Hepatocyte (in vitro differentiated cells): Measurements from ENCODE around the gene FAM76B. TPM values are rescaled to one million over a fixed set of nuclear protein-coding genes. Genes with fewer than 3 reads are reported as not detected.
A peak's percentile ranks its signal among the peaks of the same experiment; 100 is the strongest.

Experiments
- DNase-seq: peaks from one replicate; pipeline ENCODE4 v3.0.0-alpha.2; 2016; ENCODE audit warnings: low spot score
- H2AFZ ChIP-seq: fragments of 200-600 bp; sonication (generic); 2 replicates; pipeline ENCODE4 v1.6.0; 2016; ENCODE audit warnings: antibody characterized with exemption, mild to moderate bottlenecking
- H3K27ac ChIP-seq: fragments of 200-600 bp; sonication (generic); 2 replicates; pipeline ENCODE4 v1.5.1; 2016; ENCODE audit warnings: mild to moderate bottlenecking
- H3K27me3 ChIP-seq: fragments of 200-600 bp; sonication (generic); 2 replicates; pipeline ENCODE4 v1.6.1; 2016
- H3K36me3 ChIP-seq: fragments of 200-600 bp; sonication (generic); replicated peaks from 2 replicates; pipeline ENCODE4 v1.5.1; 2016; ENCODE audit warnings: low read depth; ENCODE audit not compliant: insufficient read depth
- H3K4me1 ChIP-seq: fragments of 200-600 bp; sonication (generic); 2 replicates; pipeline ENCODE4 v1.5.1; 2016; ENCODE audit warnings: mild to moderate bottlenecking, moderate library complexity; ENCODE audit not compliant: insufficient read depth
- H3K4me2 ChIP-seq: fragments of 200-600 bp; sonication (generic); 2 replicates; pipeline ENCODE4 v1.6.0; 2016
- H3K4me3 ChIP-seq: fragments of 200-600 bp; sonication (generic); 2 replicates; pipeline ENCODE4 v1.5.1; 2016; ENCODE audit warnings: mild to moderate bottlenecking
- H3K79me2 ChIP-seq: fragments of 200-600 bp; sonication (generic); 2 replicates; pipeline ENCODE4 v1.6.0; 2017; ENCODE audit warnings: mild to moderate bottlenecking
- H3K9me2 ChIP-seq: fragments of 200-600 bp; sonication (generic); replicated peaks from 2 replicates; pipeline ENCODE4 v1.6.0; 2017; ENCODE audit warnings: mild to moderate bottlenecking; ENCODE audit not compliant: insufficient read depth
- H3K9me3 ChIP-seq: fragments of 200-600 bp; sonication (generic); 2 replicates; pipeline ENCODE4 v1.5.1; 2016; ENCODE audit warnings: low read depth, mild to moderate bottlenecking
- H4K20me1 ChIP-seq: fragments of 200-600 bp; sonication (generic); 2 replicates; pipeline ENCODE4 v1.6.0; 2016; ENCODE audit warnings: mild to moderate bottlenecking; ENCODE audit not compliant: insufficient read depth, poor library complexity, severe bottlenecking
- CTCF ChIP-seq: fragments of 200-600 bp; sonication (generic); IDR thresholded peaks from 2 replicates; pipeline ENCODE4 v1.5.1; 2016; ENCODE audit warnings: antibody characterized with exemption, mild to moderate bottlenecking; ENCODE audit not compliant: poor library complexity
- EZH2 ChIP-seq: fragments of 200-600 bp; sonication (generic); IDR thresholded peaks from 2 replicates; pipeline ENCODE4 v1.6.1; 2016; ENCODE audit warnings: antibody characterized with exemption, mild to moderate bottlenecking, borderline replicate concordance
- EZH2phosphoT487 ChIP-seq: fragments of 200-600 bp; sonication (generic); IDR thresholded peaks from one replicate; pipeline ENCODE4 v1.6.1; 2018; ENCODE audit warnings: antibody characterized with exemption, mild to moderate bottlenecking, low read depth, moderate library complexity; ENCODE audit not compliant: unreplicated experiment, severe bottlenecking
- WGBS: methylation state at CpG from one replicate; pipeline ENCODE4 v1.1.6; 2016; ENCODE audit warnings: low lambda C conversion rate; ENCODE audit errors: missing lambda C conversion rate; 5-methylcytosine and 5-hydroxymethylcytosine counted together
- polyA plus RNA-seq: library from polyadenylated mRNA; unstranded; fragments of >200 nt; fragmentation: Nextera tagmentation; extraction: Ambion mirVana; gene quantifications from 2 replicates; pipeline ENCODE4 v1.2.1, GENCODE V29; 2016
- total RNA-seq: library from RNA; depleted of rRNA; stranded (reverse); fragments of >200 nt; gene quantifications from 2 replicates; pipeline ENCODE4 v1.2.3, GENCODE V29; 2014

Gene FAM76B
- total and polyA plus RNA-seq, 2 experiments from 2014 or later = 15.6 to 32.0 TPM

GRCh38 chr11:95799546-95799945 lies 10.0 kb upstream of the FAM76B start:
- no peak for TF ChIP-seq EZH2phosphoT487
- no peak for TF ChIP-seq CTCF
- TF ChIP-seq EZH2 = no peak
- no peaks in the 10 kb centered on the region for H4K20me1 ChIP-seq
- H3K79me2 ChIP-seq = peaks cover 51% of the 10 kb centered on the region
- no peaks in the 10 kb centered on the region for H3K36me3 ChIP-seq
- DNase-seq = no peak
- no peak overlapping the region for H3K4me2 ChIP-seq
- H3K27me3 ChIP-seq = no peaks in the 10 kb centered on the region
- 58% methylated on average over 1 of the region's 1 CpG for WGBS
- no peaks in the 10 kb centered on the region for H3K9me2 ChIP-seq
- no peak overlapping the region for H2AFZ ChIP-seq
- no peak overlapping the region for H3K27ac ChIP-seq
- peaks cover 17% of the 10 kb centered on the region for H3K4me1 ChIP-seq
- H3K4me3 ChIP-seq = no peak overlapping the region
- H3K9me3 ChIP-seq = no peaks in the 10 kb centered on the region

- Histone ChIP-seq H4K20me1 (no peaks in the 10 kb centered on the region), H3K4me2 (peak overlapping the region; percentile 47), H3K27ac (no peak overlapping the region), H3K9me2 (no peaks in the 10 kb centered on the region), H3K9me3 (no peaks in the 10 kb centered on the region), H3K36me3 (no peaks in the 10 kb centered on the region), H3K4me3 (no peak overlapping the region), H3K79me2 (peaks cover 81% of the 10 kb centered on the region), H3K27me3 (no peaks in the 10 kb centered on the region), H2AFZ (no peak overlapping the region), H3K4me1 (peaks cover 17% of the 10 kb centered on the region)
- 50% methylated on average over 4 of the region's 4 CpGs for WGBS
- DNase-seq = no peak
- TF ChIP-seq CTCF (no peak), EZH2phosphoT487 (no peak), EZH2 (no peak)
Observed at GRCh38 chr11:95796501-95796900, 6.9 kb upstream of the FAM76B start.

GRCh38 chr11:95795627-95796295 lies 6.2 kb upstream of the FAM76B start:
- Histone ChIP-seq H3K79me2 (peaks cover 85% of the 10 kb centered on the region), H3K9me2 (no peaks in the 10 kb centered on the region), H4K20me1 (no peaks in the 10 kb centered on the region), H2AFZ (no peak overlapping the region), H3K4me1 (peaks cover 17% of the 10 kb centered on the region), H3K4me3 (no peak overlapping the region), H3K27ac (no peak overlapping the region), H3K36me3 (no peaks in the 10 kb centered on the region), H3K27me3 (no peaks in the 10 kb centered on the region), H3K9me3 (no peaks in the 10 kb centered on the region), H3K4me2 (peak overlapping the region; percentile 47)
- no peak for DNase-seq
- 75% methylated on average over 3 of the region's 3 CpGs for WGBS
- TF ChIP-seq CTCF = no peak
- no peak for TF ChIP-seq EZH2
- TF ChIP-seq EZH2phosphoT487 = no peak
